VCaP (cell line): ENCODE measurements around the gene CTSC.

Experiments
- H3K27ac ChIP-seq: fragments of 450-650 bp; 2 replicates; pipeline ENCODE4 v1.5.1; 2017
- TF ChIP-seq, protein P1 (sequence below): fragments of 450-650 bp; conservative IDR thresholded peaks from 2 replicates; pipeline ENCODE4 v1.5.1; 2017; ENCODE audit warnings: mild to moderate bottlenecking, moderate library complexity

CTSC gene

GRCh38 chr11:88297863-88298262, 39.7 kb downstream of the CTSC start:
- H3K27ac ChIP-seq = no peak overlapping the region
- TF ChIP-seq, protein P1, sequence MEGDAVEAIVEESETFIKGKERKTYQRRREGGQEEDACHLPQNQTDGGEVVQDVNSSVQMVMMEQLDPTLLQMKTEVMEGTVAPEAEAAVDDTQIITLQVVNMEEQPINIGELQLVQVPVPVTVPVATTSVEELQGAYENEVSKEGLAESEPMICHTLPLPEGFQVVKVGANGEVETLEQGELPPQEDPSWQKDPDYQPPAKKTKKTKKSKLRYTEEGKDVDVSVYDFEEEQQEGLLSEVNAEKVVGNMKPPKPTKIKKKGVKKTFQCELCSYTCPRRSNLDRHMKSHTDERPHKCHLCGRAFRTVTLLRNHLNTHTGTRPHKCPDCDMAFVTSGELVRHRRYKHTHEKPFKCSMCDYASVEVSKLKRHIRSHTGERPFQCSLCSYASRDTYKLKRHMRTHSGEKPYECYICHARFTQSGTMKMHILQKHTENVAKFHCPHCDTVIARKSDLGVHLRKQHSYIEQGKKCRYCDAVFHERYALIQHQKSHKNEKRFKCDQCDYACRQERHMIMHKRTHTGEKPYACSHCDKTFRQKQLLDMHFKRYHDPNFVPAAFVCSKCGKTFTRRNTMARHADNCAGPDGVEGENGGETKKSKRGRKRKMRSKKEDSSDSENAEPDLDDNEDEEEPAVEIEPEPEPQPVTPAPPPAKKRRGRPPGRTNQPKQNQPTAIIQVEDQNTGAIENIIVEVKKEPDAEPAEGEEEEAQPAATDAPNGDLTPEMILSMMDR = no peak

DNA sequence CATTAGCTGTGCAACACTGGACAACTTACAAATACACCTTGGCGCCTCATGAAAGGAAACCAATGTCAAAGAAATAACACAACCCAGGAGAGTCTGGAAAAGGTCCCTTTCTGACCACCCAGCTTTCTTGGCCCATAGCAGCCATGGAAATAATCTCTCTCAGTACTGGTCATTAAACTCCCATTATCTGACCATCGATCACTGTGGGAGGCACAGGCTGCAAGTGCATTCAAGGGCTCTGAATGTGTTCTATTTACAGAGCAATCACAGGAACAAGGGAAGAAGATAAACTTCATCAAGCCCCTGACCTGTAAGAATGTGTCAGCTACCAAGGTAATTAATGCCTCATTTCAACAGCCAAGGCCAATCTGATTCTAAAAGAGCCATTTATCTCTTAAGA, 40.1 kb downstream of the CTSC start:
- TF ChIP-seq, protein P1 = no peak
- H3K27ac ChIP-seq = no peak overlapping the region

DNA sequence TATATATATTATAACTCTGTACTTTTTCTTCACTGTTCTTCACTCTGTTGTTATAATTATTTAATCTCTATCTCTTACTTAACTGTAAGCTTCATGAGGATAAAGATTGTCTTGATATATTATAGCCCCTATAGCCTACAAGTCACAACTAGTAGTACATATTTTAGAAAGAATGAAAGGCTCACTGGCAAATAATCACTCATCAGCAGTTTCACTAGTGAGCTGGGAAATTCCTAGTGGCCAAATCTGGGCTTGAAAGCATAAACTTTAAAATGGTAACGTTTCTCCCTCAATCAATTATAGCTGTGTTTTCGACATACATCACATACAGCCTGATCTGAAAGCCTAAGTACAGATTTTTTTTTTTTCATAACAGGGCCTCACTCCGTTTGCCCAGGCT, 42.5 kb downstream of the CTSC start:
- TF ChIP-seq, protein P1 = no peak
- H3K27ac ChIP-seq = no peak overlapping the region

- no peak overlapping the region for H3K27ac ChIP-seq
- TF ChIP-seq, protein P1 = no peak
Measured at GRCh38 chr11:88293931-88294330, 43.6 kb downstream of the CTSC start.

- TF ChIP-seq, protein P1 = peak; percentile 56
- no peak overlapping the region for H3K27ac ChIP-seq
Measured at GRCh38 chr11:88292171-88292843, 45.2 kb downstream of the CTSC start.

- TF ChIP-seq, protein P1 = no peak
- no peak overlapping the region for H3K27ac ChIP-seq
Measured at GRCh38 chr11:88288560-88288959, 49.0 kb downstream of the CTSC start.

GRCh38 chr11:88284336-88285050, 53.0 kb downstream of the CTSC start:
- TF ChIP-seq, protein P1 = no peak
- H3K27ac ChIP-seq = peak overlapping the region; percentile 3; the same call in 1 of the 2 replicates
